GM12892 (cell line): ENCODE measurements around the gene SLC1A4.

Experiments
- POLR2A ChIP-seq: IDR thresholded peaks from 2 replicates; pipeline ENCODE4 v1.6.1; 2011; ENCODE audit warnings: low read depth, low read length, control low read depth
- POLR2AphosphoS5 ChIP-seq: IDR thresholded peaks from 2 replicates; pipeline ENCODE4 v1.6.1; 2011; ENCODE audit warnings: low read depth, low read length, control low read depth

DNA sequence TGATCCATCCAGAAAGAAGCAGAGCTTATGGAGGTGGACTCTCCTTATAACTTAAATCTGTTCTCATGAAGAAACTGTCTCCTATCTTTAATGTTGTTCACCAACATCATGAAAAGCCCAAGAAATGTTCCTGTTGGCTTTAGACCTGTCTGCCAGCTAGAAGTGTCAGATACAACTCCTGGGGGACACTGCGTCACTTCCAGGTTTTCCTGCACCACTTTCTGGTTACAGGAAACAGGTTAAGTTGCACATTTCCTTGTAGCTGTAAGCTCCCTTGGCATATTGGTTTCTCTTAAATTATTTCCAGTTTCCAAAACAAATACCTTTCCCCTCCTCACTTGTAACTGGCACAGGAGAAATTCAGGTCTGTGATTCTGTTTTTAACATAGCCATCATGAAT is 69.9 kb downstream of the SLC1A4 start:
- TF ChIP-seq POLR2A (no peak), POLR2AphosphoS5 (no peak)
